Stomach (tissue), 9 donors: ENCODE results near the gene DNAH1. TPM values are rescaled to one million over a fixed set of nuclear protein-coding genes. Genes with fewer than 3 reads are reported as not detected.

ENCODE experiments used
- DNase-seq, 2 donors: peaks; one replicate each; pipeline versions ENCODE4 v3.0.0 to v3.0.0-alpha.2; 2013 to 2019
- H3K27ac ChIP-seq, 5 donors: fragments of 200-600 bp in 4 of 5; sonication (generic) in 4 of 5; one replicate each; pipeline ENCODE4 v1.5.1; 2013 to 2019; ENCODE audit warnings: mild to moderate bottlenecking in 1 of 5, moderate library complexity in 1 of 5
- H3K27me3 ChIP-seq, 3 donors: fragments of 200-600 bp; sonication (generic); one replicate each; pipeline ENCODE4 v1.5.1; 2017 to 2019; ENCODE audit warnings: mixed run types in 1 of 3
- H3K36me3 ChIP-seq, 4 donors: fragments of 200-600 bp; sonication (generic); 1 replicate in 3 of 4; 2 replicates in 1 of 4; pipeline ENCODE4 v1.5.1; 2016 to 2019
- H3K4me1 ChIP-seq, 4 donors: fragments of 200-600 bp; sonication (generic); one replicate each; pipeline ENCODE4 v1.5.1; 2016 to 2019
- H3K4me3 ChIP-seq, 4 donors: fragments of 200-600 bp; sonication (generic) in 3 of 4; one replicate each; pipeline ENCODE4 v1.5.1; 2016 to 2019; ENCODE audit warnings: mild to moderate bottlenecking in 1 of 4
- H3K9me3 ChIP-seq, 4 donors: fragments of 200-600 bp; sonication (generic); one replicate each; pipeline ENCODE4 v1.5.1; 2016 to 2019
- EP300 ChIP-seq: sonication (generic); formaldehyde crosslinking; IDR thresholded peaks from one replicate; pipeline ENCODE4 v1.6.1; 2017; ENCODE audit warnings: antibody characterized with exemption
- POLR2A ChIP-seq, 4 donors: fragments of 450-650 bp; IDR thresholded peaks; one replicate each; pipeline ENCODE4 v1.6.1; 2016; ENCODE audit warnings: antibody characterized with exemption in 4 of 4, control low read depth in 2 of 4, mild to moderate bottlenecking in 1 of 4, moderate library complexity in 1 of 4
- POLR2AphosphoS5 ChIP-seq, 3 donors: sonication (generic); formaldehyde crosslinking; IDR thresholded peaks; one replicate each; pipeline ENCODE4 v1.6.1; 2016; ENCODE audit warnings: antibody characterized with exemption in 3 of 3
- WGBS, 5 donors: extraction: QIAGEN DNeasy Blood & Tissue Kit in 3 of 5; methylation state at CpG; one replicate each; pipeline versions ENCODE4 v1.1.5 to v1.1.7; 2013 to 2018; 5-methylcytosine and 5-hydroxymethylcytosine counted together
- intact Hi-C: fragments of 100-400 bp; cut with DNase I; formaldehyde crosslinking; loops from one replicate; pipeline ENCODE4 v1.15.1; 2023; ENCODE audit warnings: low total_unique reads
- polyA plus RNA-seq, 3 donors: library from polyadenylated mRNA; stranded (reverse); fragments of 200-250 nt; gene quantifications; one replicate each; pipeline ENCODE4 v1.2.3, GENCODE V29; 2013
- total RNA-seq, 5 donors: library from RNA; depleted of rRNA; stranded (reverse); fragments of >200 nt; gene quantifications; one replicate each; pipeline versions ENCODE4 v1.1.0 to v1.2.3, GENCODE V29; 2014 to 2016
- TF ChIP-seq, protein P1 (sequence below), 7 experiments: fragments of 450-650 bp in 4 of 7; fragments of 200-600 bp in 3 of 7; sonication (generic) in 3 of 7; IDR thresholded peaks; one replicate each; pipeline ENCODE4 v1.5.1; 2016 to 2019; ENCODE audit warnings: antibody characterized with exemption in 7 of 7, control low read depth in 2 of 7, mild to moderate bottlenecking in 1 of 7
- donor health status: healthy with polysubstance abuse.
- donor health status: Bipolar disorder and iron deficiency.
- donor health status: healthy.

DNAH1 gene
- total and polyA plus RNA-seq, 8 donors = 1.9 to 57.6 (median 8.2) TPM

DNA sequence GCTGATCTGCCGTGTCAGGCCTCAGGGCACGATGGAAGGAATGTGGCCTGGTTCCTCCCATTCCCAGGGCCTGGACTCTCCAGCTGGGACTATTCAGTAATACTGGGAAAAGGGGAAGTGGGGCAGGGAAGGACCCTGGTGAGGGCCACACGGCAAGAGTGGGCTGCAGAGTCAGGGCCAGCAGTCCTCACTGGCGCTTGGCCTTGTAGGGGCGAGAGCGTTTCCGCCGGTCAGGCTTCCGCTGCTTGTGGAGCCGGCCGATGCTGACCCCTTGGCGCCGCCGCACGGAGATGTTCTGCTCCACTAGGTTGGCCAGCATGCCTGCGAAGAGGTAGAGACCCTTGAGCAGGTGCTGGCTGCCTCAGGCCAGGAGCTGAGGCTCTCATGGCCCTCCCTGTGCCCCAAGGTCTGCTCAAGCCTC, 86.0 kb downstream of the DNAH1 start:
- TF ChIP-seq POLR2A (IDR thresholded peaks at IDR 0.05) (no peak), EP300 (no peak), POLR2AphosphoS5 (IDR thresholded peaks at IDR 0.05) (no peak)
- TF ChIP-seq, protein P1, sequence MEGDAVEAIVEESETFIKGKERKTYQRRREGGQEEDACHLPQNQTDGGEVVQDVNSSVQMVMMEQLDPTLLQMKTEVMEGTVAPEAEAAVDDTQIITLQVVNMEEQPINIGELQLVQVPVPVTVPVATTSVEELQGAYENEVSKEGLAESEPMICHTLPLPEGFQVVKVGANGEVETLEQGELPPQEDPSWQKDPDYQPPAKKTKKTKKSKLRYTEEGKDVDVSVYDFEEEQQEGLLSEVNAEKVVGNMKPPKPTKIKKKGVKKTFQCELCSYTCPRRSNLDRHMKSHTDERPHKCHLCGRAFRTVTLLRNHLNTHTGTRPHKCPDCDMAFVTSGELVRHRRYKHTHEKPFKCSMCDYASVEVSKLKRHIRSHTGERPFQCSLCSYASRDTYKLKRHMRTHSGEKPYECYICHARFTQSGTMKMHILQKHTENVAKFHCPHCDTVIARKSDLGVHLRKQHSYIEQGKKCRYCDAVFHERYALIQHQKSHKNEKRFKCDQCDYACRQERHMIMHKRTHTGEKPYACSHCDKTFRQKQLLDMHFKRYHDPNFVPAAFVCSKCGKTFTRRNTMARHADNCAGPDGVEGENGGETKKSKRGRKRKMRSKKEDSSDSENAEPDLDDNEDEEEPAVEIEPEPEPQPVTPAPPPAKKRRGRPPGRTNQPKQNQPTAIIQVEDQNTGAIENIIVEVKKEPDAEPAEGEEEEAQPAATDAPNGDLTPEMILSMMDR (IDR thresholded peaks at IDR 0.05) = no peak
- Histone ChIP-seq H3K36me3 (peaks cover 62 to 86% (median 76%) of the 10 kb centered on the region in 4 donors), H3K4me3 (no peak overlapping the region), H3K4me1 (peaks cover 7 to 28% (median 24%) of the 10 kb centered on the region in 4 donors), H3K27me3 (no peaks in the 10 kb centered on the region), H3K27ac (no peak overlapping the region), H3K9me3 (no peaks in the 10 kb centered on the region)
- DNase-seq = no peak
- 92 to 97% (median 96%) methylated on average over 9 to 16 of the region's 16 CpGs for WGBS, 5 donors
- intact Hi-C loops = no loop called here

DNA sequence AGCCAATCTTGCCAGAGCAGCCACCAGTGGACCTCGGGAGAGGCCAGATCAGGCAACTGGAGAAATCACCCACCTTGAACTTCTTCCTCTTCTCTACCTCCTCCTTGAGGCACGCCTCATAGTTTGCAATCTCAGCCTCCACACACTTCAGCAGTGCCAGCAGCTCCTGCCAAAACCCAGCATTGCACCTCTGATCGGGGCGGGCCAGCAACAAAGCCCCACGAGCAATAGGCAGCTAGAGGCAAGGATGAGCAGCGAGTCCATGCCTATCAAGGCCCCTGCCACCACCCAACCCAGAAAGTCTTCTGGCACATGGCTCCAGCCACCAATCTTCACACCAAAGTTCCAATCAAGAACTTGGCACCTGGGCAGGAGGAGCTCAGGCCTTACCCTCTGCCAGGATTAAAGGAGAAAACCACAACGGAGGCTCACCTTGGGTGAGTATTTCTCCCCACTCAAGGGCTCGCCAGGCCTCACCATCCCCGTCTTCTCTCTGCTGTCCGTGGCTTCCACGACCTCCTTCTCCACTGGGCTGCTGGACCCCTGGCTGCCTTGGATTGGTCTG, 86.7 kb downstream of the DNAH1 start:
- no peaks in the 10 kb centered on the region for H3K9me3 ChIP-seq
- peaks cover 62 to 93% (median 81%) of the 10 kb centered on the region in 4 donors for H3K36me3 ChIP-seq
- H3K27me3 ChIP-seq = no peaks in the 10 kb centered on the region
- peaks cover 7 to 35% (median 31%) of the 10 kb centered on the region in 4 donors for H3K4me1 ChIP-seq
- TF ChIP-seq, protein P1 (IDR thresholded peaks at IDR 0.05) = no peak
- TF ChIP-seq EP300 (no peak), POLR2AphosphoS5 (IDR thresholded peaks at IDR 0.05) (no peak), POLR2A (IDR thresholded peaks at IDR 0.05) (no peak)
- WGBS, 5 donors = 87 to 91% (median 88%) methylated on average over 10 to 11 of the region's 11 CpGs
- intact Hi-C loops = no loop called here
- no peak overlapping the region for H3K4me3 ChIP-seq
- H3K27ac ChIP-seq = no peak overlapping the region
- no peak for DNase-seq

DNA sequence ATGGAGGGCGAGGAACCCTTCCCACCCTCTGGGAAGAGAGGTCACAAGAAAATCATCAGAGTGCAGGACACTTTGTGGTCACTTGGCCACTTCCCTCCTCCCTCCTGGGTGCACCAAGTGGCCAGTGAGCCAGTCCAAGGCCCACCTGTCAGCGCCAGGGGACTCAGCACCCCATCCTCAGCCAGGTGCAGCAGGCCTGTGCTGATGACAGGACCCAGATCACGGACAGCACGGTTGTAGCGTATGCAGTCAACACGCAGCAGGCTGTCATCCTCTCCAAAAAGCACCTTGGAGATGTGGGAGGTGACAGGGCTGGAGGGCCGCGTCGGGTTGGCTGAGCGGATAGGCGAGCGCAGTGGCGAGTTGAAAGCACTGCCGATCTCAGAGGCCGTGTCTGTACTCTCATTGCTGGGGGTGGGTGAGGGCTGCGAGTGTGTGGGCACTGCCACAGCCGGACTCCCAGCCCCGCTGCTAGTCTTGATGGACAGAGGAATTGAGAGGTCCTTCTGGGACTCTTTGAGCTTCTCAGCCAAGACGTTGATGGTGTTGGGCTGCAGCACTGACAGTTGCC, 87.2 kb downstream of the DNAH1 start:
- no peak overlapping the region for H3K27ac ChIP-seq
- no peak for DNase-seq
- 91 to 96% (median 94%) methylated on average over 8 to 19 of the region's 19 CpGs for WGBS, 5 donors
- TF ChIP-seq POLR2A (IDR thresholded peaks at IDR 0.05) (no peak), POLR2AphosphoS5 (IDR thresholded peaks at IDR 0.05) (no peak), EP300 (no peak)
- TF ChIP-seq, protein P1 (IDR thresholded peaks at IDR 0.05) = no peak
- no peaks in the 10 kb centered on the region for H3K27me3 ChIP-seq
- no peak overlapping the region for H3K4me3 ChIP-seq
- H3K36me3 ChIP-seq = peaks cover 62 to 98% (median 86%) of the 10 kb centered on the region in 4 donors
- peaks cover 11 to 41% (median 36%) of the 10 kb centered on the region in 4 donors for H3K4me1 ChIP-seq
- no peaks in the 10 kb centered on the region for H3K9me3 ChIP-seq
- intact Hi-C loops = no loop called here

DNA sequence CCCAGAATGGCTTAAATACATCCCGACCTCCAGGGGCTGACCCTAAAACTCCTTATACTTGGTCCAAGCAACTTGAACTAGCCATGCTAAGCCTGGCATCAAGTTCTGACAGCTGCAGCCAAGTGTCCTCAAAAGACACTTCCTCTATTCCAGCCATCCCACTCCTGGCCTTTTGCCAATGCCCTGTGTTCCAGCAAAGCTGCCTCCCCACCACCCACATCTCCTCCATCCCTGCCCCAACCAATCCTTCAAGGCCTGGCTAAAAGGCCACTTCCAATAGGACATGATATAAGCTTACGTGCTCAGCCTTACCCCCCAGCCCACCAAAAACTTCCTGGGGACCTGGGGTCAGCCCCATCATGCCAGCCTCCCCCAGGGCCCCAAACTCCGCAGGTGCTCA, 87.8 kb downstream of the DNAH1 start:
- intact Hi-C loops = no loop called here
- no peak overlapping the region for H3K4me3 ChIP-seq
- peaks cover 17 to 47% (median 42%) of the 10 kb centered on the region in 4 donors for H3K4me1 ChIP-seq
- 84 to 92% (median 90%) methylated on average over 3 of the region's 3 CpGs for WGBS, 5 donors
- H3K27ac ChIP-seq = no peak overlapping the region
- TF ChIP-seq EP300 (no peak), POLR2AphosphoS5 (IDR thresholded peaks at IDR 0.05) (no peak)
- TF ChIP-seq, protein P1 (IDR thresholded peaks at IDR 0.05) = no peak
- H3K27me3 ChIP-seq = no peaks in the 10 kb centered on the region
- peaks cover 61 to 97% (median 85%) of the 10 kb centered on the region in 4 donors for H3K36me3 ChIP-seq
- DNase-seq = no peak
- no peaks in the 10 kb centered on the region for H3K9me3 ChIP-seq
